C4-2B (cell line): ENCODE data around the gene EXD3.

Experiments used
- CTCF ChIP-seq: fragments of 450-650 bp; conservative IDR thresholded peaks from 2 replicates; pipeline ENCODE4 v1.5.1; 2017; ENCODE audit warnings: mild to moderate bottlenecking
- ZFX ChIP-seq: fragments of 450-650 bp; IDR thresholded peaks from 2 replicates; pipeline ENCODE4 v1.6.1; 2017

- TF ChIP-seq CTCF (no peak), ZFX (no peak)
Measured at GRCh38 chr9:137367506-137368430, 55.2 kb downstream of the EXD3 start.
